GM12865 (cell line): Measurements from ENCODE around the gene DPAGT1.
"Not testable (repeated sequence)": the region's sequence is repeated elsewhere in the genome, so short reads cannot be mapped to it uniquely, and the experiment has no call there.

ENCODE experiments used
- DNase-seq: peaks from one replicate; pipeline ENCODE4 v3.0.0; 2010; ENCODE audit warnings: low read depth
- H3K4me3 ChIP-seq: 2 replicates; pipeline ENCODE4 v1.5.1; 2011; ENCODE audit warnings: mild to moderate bottlenecking, low read depth, low read length, control low read depth
- CTCF ChIP-seq: IDR thresholded peaks from 2 replicates; pipeline ENCODE4 v1.5.1; 2011; ENCODE audit warnings: low read length, control low read depth, low read depth, inconsistent platforms; ENCODE audit not compliant: insufficient read depth; ENCODE audit errors: missing control alignments

The DPAGT1 gene

GRCh38 chr11:119144825-119145486, 43.3 kb upstream of the DPAGT1 start:
- peak; percentile 61 for TF ChIP-seq CTCF
- DNase-seq = peak; percentile 77
- H3K4me3 ChIP-seq = no peak overlapping the region

- not testable (repeated sequence) for DNase-seq
Observed at GRCh38 chr11:119139276-119139675, 37.6 kb upstream of the DPAGT1 start.

GRCh38 chr11:119134389-119134978, 32.8 kb upstream of the DPAGT1 start:
- no peak overlapping the region for H3K4me3 ChIP-seq
- no peak for DNase-seq
- peak; percentile 54 for TF ChIP-seq CTCF

More at GRCh38 chr11:119139276-119139675, 37.6 kb upstream of the DPAGT1 start:
- H3K4me3 ChIP-seq = not testable (repeated sequence)

- TF ChIP-seq CTCF = no peak
- DNase-seq = no peak
- no peak overlapping the region for H3K4me3 ChIP-seq
Observed at GRCh38 chr11:119130662-119131061, 29.0 kb upstream of the DPAGT1 start.

GRCh38 chr11:119126675-119127268, 25.1 kb upstream of the DPAGT1 start:
- H3K4me3 ChIP-seq = no peak overlapping the region
- no peak for TF ChIP-seq CTCF
- DNase-seq = no peak

GRCh38 chr11:119125821-119126220, 24.2 kb upstream of the DPAGT1 start:
- no peak overlapping the region for H3K4me3 ChIP-seq
- DNase-seq = no peak
- TF ChIP-seq CTCF = no peak

GRCh38 chr11:119121811-119122124, 20.1 kb upstream of the DPAGT1 start:
- DNase-seq = no peak

More at GRCh38 chr11:119121811-119122124, 20.1 kb upstream of the DPAGT1 start:
- H3K4me3 ChIP-seq = peak overlapping the region; percentile 96
- no peak for TF ChIP-seq CTCF
